GM23248 (cell line): ENCODE results near the gene ATG16L2.

ENCODE experiments used
- EZH2 ChIP-seq: fragments of 200-600 bp; sonication (generic); IDR thresholded peaks from 2 replicates; pipeline ENCODE4 v1.6.1; 2018; ENCODE audit warnings: antibody characterized with exemption, mild to moderate bottlenecking; ENCODE audit not compliant: insufficient read depth, poor library complexity, severe bottlenecking
- EZH2phosphoT487 ChIP-seq: fragments of 200-600 bp; sonication (generic); IDR thresholded peaks from 2 replicates; pipeline ENCODE4 v1.6.1; 2018; ENCODE audit warnings: antibody characterized with exemption, moderate library complexity, mild to moderate bottlenecking, low read depth; ENCODE audit not compliant: insufficient read depth

DNA sequence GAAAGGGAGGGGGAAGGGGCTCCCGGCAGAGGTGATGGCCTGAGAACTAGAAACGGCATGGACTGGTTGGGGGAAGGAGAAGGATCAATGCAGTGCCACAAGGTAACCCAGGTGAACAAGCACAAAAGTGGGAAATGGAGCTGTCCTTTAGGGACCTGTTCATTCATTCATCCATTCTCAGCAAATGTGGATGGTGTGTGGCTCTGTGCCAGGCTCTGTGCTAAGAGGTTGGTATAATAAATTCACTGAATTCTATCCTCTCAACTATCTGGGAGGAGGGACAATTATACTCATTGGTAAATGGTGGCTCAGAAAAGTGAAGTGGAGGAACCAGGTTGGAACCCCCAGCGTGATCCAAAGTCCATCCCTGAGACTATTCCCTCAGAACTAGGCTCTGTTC lies 43.4 kb upstream of the ATG16L2 start:
- no peak for TF ChIP-seq EZH2phosphoT487
- TF ChIP-seq EZH2, result no peak
